Measurements from ENCODE around the gene COA3.

COA3 gene

DNA sequence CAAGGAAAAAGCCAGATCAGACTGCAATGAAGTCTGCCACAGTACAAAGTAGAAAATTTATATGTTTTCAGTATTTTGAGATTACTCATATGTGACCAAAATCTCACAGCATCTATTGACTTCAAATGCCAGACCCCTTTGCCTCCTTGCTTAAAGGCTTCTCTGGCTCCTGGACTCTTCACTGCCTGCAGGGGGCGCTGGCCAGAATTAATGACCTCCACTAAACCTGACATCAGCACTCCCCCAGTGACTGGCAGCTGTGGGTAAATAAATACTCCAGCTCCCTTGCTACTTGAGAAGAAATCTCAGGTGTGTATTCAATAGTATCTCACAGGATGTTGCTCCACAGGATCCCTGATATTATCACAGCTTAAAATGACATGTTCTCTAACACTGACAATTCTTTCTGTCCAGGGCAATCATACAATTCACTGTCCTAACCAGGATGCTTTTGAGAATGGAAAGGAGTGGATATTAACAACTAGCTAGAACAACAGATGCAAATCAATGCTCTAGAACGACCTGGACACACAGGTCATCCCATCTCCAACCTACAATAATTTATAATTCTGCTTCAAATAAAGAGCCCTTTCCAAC, 21.5 kb upstream of the COA3 start:
- intact Hi-C loops (cut with DNase I), result loop anchor here (10.0 kb wide), 1 partner anchor 95 kb away; no protein-coding TSS in a partner anchor
- DNase-seq, result no peak

DNA sequence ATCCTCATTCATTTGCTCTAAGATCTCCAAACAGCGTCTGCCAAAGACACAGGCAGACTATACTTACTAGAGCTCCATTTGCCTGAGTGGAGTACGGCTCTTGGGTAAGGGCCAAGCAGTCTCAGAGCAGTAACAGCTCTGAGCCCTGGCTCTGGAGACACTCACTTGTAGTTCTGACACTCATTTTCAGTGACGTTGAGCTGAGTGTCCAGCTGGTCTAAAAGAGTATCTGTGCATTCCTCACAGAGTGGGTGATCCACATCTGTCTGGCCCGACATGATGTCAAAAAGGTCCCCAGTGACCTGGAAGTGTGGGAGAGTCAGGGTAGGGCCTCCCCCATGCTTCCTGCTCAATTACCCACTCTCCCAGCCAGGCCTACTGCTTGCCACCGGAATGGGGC, 19.9 kb upstream of the COA3 start:
- no peak for DNase-seq
- intact Hi-C loops (cut with DNase I), result no loop called here

DNA sequence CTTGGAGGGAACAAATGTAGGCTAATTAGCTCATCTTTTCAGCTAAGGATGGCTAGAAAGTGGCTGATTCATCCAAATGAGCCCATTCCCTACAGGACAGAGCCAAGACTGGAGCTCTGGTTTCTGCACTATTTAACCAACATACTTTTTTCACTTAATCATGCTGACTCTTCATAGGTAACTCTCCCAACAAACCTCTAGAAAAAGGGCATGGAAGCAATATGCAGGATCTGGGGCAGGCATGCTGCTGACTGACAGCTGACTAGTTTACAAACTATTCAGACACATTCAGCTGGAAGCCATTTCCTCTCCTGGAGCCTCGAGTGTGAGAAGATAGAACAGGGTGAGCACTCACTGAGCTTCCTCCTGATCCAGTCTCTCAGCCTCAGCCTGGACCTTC, 19.4 kb upstream of the COA3 start:
- intact Hi-C loops (cut with DNase I), result no loop called here
- no peak for DNase-seq

DNA sequence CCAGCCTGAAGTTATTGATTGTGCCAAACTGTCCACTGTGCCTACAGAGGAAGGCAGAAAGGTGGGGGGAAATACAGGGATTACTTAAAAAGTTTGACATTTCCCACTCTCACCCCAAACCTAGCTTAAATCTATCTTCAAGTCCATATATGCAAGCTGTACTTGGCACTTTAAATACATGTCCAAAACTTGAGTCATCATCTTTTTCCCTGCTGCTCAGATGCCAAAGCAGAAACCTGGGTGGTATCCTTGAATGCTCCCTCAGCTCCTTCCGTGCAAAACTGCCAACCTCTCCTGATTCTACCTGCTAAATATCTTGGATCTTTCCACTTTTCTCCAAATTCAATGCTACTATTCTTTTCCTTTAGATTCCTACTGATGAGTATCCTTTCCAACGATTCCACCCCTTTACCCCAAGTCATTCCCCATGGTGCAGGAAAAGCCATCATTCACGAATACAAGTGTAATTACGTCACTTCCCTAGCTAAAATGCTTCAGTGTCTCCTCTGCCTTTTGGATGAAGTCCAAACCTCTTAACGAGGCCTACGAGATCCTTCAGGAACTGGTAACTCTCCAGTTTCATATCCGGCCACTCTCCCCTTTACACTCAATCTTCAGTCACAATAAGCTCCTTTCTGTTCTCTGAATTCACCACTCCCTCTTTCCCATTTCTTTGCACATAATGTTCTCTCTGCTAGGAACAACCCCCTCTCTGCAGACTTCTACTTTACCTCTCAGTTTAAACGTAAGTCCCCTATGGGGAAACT, 16.3 kb upstream of the COA3 start:
- intact Hi-C loops (cut with DNase I), result no loop called here
- no peak for DNase-seq

DNA sequence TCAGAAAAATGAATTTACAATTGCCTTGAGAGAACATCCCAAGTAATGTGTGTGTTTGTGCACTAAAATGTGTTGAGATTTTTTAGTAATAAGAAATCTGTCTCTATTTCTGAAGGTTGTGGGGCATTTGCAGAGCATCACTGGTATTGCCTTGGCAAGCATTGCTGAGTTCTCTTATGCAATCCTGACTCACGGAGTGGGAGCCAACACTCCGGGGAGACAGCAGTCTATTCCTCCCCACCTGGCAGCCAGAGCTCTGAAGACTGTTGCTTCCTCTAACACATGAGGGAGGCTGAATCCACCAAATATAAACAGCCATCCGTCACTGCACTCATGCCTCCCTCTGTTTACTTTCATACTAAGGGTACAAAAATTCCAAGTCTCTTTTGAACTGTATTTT, 10.7 kb upstream of the COA3 start:
- peak in 7 of 10 donors; percentile 44 to 91 (median 59) for DNase-seq
- intact Hi-C loops (cut with DNase I), result no loop called here

DNA sequence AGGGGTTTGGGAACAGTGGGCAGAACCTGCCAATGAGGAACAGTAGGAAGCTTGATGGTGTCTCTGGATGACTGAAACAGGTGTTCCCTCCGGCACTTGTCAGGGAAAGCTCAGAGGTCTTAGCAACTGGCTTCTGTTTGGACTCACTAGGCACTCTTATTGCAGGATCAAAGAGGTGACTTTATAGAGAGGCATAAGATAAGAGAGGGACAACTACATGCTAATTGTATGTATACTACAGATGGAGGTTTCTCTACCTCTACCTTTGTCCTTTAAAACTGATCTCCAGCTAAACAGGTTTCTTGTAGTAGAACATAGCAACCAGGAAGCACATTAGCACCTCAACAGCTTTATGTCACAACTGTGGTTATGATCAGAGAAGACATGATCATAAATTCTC, 7.7 kb upstream of the COA3 start:
- intact Hi-C loops (cut with DNase I), result no loop called here
- DNase-seq, result no peak

DNA sequence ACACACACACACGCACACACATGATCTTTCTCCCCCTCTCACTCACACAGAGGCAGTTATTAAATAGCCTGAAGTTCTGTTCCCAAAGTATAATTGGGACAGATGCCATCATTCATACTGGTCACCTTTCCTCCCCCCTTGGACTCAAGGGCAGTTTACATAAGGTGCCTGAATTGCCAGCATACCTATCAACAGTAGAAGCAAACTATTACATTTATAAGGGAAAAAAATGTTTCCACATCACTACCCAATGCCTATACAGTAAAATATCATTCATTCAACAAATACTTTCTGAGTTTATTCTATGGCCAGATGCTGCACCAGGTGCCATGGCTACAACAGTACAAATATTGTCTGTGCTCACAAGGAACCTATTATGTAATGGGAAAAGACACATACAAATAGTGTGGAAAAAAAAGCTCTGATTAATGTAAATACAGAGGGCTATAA, 6.4 kb upstream of the COA3 start:
- intact Hi-C loops (cut with DNase I), result no loop called here
- no peak for DNase-seq

DNA sequence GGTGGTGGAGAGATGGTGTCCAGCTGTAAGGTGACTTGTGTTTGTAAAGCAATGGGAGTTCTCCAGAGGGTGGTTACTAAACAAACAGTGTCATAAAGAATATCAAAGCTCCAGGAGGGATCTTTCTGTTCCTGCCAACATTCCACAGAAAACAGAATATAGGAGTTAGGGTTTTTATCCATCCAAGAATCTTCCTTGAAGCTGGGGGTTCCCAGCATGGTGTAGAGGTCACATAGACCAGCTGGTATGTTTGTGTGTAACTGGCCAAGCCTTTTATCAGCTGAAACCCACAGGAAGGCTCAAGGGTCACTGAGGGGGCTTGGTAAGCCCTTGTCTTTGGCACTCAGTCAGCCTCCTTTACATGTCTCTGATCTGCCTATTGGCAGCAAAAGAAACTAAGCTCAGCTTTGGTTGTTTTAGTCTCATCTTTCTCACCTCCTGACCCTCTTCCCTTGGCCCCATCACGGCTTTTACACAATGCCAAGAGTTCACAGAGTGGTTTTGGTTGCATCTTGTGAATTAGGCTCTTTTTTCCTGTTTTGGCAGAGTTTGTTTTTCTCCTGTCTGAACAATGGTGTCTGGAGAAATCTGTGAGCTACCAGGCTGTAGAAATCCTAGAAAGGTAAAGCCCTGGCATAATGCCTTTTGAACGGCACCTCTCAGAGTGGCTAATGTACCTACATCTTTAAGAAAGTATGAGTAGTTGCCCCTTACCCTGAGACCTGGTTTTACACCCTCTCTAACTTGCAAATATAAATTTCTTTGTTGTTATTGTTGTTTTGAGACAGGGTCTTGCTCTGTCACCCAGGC, 4.8 kb upstream of the COA3 start:
- intact Hi-C loops (cut with DNase I), result no loop called here
- no peak for DNase-seq

DNA sequence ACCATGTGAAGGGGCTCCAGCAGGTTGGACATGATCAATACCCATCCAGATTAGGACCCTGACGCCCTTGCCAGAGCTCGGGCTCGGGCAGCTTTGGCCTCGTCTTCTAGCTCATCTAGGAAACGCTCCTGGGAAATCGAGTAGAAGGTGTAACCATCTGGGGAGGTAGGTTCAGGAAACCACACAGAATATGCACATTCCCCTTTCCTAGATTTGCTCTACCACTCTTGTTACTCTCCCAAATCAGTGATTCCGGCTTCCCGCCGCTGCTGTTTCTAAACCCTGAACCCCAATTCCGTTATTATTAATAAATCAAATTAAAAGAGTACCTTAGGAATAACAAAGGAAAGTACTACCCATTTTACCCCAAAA, 507 bp downstream of the COA3 start:
- intact Hi-C loops (cut with DNase I), result no loop called here
- no peak for DNase-seq

DNA sequence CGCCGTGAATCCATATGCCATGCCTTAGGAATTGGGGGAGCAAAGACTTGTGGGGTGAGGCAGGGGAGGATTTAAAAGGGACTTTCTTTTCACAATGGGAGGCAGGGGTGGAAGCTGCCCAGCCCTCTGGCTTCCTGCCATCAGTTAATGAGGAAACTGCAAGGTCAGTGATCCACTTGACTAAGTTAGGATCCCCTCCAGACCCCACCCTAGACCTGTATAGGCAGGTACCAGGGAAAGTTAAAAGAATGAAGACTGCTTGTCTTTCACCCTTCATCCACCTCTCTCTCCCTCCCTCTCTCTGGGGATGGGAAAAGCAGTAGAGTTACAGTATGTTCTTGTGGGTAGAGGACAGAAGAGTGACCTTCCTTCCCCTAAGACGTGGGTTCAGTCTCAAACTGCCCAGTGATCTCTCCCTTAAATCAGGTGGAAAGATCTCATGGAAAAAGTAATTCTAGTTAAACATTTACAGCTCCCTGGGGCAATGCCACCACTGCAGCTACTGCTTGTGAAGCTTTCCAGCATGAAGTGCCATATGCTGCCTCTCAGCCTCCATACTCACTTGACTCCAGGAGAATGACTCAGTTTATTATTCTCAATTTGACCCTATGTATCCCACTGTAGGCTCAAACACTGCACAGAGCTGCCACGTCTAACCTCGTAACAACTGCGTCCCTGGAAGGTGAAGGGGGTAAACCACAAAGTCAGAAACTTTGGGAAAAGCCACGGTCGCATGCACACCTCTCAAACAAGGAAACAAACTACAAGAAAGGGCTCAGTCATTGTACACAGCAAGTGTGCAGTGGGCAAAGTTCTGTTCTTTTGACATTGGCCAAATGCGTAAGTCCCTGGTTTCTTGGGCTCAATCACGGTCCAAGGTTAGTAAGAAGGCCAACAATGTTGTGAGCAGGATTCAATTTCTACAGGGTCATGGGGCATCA, 1.2 kb downstream of the COA3 start:
- intact Hi-C loops (cut with DNase I), result no loop called here
- no peak for DNase-seq

DNA sequence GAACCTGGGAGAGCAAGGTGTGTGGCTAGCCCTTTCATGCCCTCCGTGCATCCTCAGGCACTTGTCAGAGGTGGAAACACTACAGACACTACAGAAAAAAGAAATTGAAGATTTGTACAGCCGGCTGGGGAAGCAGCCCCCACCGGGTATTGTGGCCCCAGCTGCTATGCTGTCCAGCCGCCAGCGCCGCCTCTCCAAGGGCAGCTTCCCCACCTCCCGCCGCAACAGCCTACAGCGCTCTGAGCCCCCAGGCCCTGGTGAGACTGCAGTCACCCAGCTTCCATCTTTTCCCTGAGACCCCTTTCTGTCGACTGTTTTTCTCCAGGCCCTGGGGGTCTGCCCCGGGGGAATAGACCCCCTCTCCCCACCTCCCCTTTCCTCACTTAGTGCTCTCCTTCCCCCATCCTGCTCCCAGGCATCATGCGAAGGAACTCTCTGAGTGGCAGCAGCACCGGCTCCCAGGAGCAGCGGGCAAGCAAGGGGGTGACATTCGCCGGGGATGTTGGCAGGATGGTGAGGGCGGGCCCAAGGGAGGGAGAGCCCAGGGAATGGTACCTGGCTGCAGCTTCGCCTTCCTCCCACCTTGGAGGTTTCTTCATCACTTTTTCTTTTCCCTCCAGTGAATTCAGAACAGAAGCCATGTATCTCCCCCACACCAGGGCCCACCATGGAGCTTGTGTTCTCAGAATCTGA, 2.3 kb downstream of the COA3 start:
- DNase-seq, result no peak
- intact Hi-C loops (cut with DNase I), result no loop called here

DNA sequence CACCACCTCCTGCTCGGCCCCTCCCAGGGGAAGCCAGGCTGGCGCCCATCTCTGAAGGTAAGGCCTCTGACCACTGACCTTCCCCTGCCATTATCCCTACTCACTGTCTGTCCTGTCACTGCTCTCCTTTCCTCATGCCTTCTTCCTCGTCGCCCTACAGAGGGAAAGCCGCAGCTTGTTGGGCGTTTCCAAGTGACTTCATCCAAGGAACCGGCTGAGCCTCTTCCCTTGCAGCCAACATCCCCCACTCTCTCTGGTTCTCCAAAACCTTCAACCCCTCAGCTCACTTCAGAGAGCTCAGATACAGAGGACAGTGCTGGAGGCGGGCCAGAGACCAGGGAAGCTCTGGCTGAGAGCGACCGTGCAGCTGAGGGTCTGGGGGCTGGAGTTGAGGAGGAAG, 3.0 kb downstream of the COA3 start:
- intact Hi-C loops (cut with DNase I), result no loop called here
- peak in 1 of 10 donors; percentile 47 for DNase-seq

DNA sequence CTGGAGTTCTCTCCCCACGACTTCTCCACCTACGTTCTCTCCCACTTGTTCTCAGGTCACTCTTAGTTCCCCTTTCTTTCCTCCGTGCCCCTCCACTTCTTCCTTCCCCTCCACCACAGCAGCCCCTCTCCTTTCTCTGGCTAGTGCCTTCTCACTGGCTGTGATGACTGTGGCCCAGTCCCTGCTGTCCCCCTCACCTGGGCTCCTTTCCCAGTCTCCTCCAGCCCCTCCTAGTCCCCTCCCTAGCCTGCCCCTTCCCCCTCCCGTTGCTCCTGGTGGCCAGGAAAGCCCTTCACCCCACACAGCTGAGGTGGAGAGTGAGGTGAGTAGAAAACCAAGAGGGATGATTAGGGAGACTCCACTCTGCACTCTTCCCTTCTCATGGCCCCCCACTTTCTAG, 3.4 kb downstream of the COA3 start:
- peak in 1 of 10 donors; percentile 57 for DNase-seq

DNA sequence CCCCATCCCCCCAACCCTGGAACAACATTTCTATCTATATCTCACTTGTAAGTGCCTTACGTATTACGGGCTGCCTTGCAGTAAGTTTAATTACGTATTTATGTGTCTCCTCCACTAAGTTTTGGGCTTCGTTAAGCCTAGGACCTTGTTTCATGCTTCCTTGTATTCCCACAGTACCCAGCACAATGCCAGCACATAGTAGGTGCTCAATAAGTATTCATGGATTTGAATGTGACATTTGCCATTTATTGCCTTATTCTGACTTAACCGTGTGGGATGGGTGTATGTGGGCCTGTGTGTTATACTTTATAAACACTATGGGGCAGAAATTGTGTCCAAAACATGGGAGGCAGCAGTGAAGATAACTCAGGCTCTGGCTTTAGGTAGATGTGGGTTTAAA, 6.0 kb downstream of the COA3 start:
- no peak for DNase-seq
- intact Hi-C loops (cut with DNase I), result no loop called here

More for the DNA sequence above, 3.4 kb downstream of the COA3 start:
- intact Hi-C loops (cut with DNase I), result no loop called here

DNA sequence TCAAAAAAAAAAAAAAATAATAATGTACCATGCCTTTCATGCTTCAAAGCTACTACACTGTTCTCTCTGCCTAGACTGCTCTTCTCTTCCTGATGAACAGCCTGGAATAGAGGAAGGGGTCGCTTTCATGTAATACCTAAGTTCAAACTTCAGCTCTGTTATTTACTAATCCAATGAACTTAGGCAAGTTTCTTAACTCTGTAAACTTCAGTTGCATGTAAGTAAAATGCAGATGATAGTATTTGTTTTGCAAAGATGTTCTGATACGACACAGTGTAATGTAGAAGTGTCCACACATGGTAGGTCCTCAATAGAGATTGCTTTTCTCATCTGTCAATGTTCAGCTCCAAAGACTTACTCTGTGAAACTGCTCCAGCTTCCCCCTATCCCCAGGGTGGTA, 6.6 kb downstream of the COA3 start:
- DNase-seq, result no peak
- intact Hi-C loops (cut with DNase I), result no loop called here

DNA sequence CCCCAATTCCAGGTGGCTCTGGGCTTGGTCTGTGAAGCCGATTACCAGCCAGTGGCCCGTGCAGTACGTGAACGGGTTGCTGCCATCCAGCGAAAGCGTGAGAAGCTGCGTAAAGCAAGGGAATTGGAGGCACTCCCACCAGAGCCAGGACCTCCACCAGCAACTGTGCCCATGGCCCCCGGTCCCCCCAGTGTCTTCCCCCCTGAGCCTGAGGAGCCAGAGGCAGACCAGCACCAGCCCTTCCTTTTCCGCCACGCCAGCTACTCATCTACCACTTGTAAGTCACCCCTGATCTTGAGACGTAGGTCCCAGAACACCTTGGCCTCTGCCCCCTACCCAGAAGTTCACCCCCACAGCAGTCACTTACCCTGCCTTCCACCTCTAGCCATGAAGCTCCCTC, 11.2 kb downstream of the COA3 start:
- intact Hi-C loops (cut with DNase I), result no loop called here
- DNase-seq, result no peak

DNA sequence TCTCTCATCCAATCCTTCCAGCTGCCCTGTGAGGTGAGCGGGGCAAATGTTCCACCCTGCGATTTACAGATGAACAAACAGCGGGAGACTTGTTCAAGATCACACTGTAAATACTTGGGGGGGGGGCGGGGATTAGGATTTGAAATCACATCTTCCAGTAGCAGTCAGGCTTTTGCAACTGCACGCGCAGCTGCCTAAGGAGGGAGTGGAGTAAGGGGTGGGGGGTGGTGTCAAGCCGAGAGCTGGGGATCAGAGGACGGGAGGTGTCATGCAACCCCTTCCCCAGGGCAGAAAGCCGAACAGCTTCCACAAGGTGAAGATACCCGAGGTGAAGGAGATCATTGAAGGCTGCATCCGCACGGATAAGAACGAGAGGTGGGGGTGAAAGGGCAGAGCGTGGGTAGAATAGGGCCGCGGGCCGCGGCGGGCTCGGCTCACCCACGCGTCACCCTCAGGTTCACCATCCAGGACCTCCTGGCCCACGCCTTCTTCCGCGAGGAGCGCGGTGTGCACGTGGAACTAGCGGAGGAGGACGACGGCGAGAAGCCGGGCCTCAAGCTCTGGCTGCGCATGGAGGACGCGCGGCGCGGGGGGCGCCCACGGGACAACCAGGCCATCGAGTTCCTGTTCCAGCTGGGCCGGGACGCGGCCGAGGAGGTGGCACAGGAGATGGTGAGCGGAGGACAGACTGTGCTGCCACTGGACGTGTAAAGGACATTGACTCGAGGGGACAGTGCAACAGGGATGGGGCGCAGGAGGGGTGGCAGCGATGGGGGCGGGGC, 13.5 kb downstream of the COA3 start:
- DNase-seq, result peak in 1 of 10 donors; percentile 84
- intact Hi-C loops (cut with DNase I), result no loop called here

DNA sequence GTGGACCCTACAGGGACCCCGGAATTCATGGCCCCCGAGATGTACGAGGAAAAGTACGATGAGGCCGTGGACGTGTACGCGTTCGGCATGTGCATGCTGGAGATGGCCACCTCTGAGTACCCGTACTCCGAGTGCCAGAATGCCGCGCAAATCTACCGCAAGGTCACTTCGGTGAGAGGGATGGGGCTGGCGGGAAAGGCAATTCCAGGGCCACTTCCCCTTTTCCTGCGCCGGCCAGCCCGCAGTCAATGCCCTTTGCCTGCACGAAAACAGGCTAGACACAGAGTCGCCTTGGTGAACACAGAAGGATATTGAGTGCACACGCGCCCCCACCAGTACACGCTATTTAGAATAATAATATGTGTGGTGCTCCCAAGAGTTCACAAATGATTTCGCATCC, 14.1 kb downstream of the COA3 start:
- intact Hi-C loops (cut with DNase I), result no loop called here

DNA sequence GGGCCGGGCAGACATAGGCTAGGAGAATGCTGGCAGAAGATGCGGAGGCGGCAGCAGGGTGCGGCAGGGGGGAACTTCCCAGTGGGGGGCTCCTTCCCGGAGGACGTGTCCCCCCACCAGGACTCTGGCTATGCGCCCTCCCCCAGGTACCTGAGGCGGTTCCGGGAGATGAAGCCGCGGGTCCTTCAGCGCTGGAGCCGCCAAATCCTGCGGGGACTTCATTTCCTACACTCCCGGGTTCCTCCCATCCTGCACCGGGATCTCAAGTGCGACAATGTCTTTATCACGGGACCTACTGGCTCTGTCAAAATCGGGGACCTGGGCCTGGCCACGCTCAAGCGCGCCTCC, 14.7 kb downstream of the COA3 start:
- intact Hi-C loops (cut with DNase I), result no loop called here
- DNase-seq, result no peak

More for the DNA sequence above, 14.1 kb downstream of the COA3 start:
- no peak for DNase-seq
